ENCODE data around the gene ENDOG.
A peak's percentile ranks its signal among the peaks of the same experiment; 100 is the strongest.
"Not testable (repeated sequence)": the region's sequence is repeated elsewhere in the genome, so short reads cannot be mapped to it uniquely, and the experiment has no call there.

ENDOG gene

DNA sequence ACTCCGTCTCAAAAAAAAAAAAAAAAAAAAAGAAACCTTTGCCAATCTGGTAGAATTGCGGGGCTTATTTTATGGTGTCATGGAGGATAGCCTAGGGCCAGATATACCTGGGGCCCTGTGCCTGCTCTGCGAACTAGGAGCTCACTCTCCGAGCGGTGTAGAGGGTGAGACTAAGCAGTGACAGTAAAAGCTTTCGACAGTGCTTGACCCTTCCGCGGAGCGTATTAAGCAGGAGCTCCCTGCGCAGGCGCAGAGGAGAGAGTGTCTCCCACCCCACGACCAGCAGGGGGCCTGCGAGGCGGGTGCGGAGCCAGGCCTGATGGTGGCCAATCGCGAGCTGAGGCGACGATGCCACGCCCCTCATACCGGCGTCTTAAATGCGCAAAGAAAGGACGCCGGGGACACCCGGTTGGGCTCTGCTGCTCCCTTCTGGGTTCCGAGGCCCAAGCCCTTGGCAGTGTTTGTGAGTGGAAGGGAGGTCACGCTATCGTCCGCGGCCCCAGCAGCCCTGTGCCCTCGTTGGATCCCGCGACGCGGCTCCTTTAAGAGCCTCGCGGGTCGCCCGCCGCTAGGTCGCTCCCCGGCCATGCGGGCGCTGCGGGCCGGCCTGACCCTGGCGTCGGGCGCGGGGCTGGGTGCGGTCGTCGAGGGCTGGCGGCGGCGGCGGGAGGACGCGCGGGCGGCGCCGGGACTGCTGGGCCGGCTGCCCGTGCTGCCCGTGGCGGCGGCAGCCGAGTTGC, at the start of gene ENDOG:
TSS of gene ENDOG (plus strand) at position 402 of the 740 bp plus-strand sequence. CDS start at position 587, 185 bp downstream.
- DNase-seq (ENCODE audit: low spot score) = peak; percentile 99

DNA sequence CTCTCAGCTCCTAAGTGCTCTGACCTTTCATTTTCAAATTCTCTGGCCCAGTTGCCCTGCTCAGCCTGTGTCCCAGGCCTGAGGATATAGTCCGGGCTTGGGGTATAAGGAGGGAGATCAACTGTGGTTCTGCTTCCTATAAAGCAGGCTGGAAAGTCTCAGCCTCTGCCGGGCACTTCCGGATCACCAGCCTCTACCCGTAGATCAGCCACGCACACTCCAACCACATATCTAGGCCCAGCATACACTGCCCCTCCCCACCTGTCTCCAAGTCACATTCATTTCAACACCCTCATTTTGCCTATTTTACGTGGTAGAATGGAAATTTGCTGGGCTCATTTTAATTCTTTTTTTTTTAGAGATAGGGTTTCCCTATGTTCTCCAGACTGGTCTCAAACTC, 49.7 kb upstream of the ENDOG start:
- DNase-seq (ENCODE audit: low spot score) = no peak

DNA sequence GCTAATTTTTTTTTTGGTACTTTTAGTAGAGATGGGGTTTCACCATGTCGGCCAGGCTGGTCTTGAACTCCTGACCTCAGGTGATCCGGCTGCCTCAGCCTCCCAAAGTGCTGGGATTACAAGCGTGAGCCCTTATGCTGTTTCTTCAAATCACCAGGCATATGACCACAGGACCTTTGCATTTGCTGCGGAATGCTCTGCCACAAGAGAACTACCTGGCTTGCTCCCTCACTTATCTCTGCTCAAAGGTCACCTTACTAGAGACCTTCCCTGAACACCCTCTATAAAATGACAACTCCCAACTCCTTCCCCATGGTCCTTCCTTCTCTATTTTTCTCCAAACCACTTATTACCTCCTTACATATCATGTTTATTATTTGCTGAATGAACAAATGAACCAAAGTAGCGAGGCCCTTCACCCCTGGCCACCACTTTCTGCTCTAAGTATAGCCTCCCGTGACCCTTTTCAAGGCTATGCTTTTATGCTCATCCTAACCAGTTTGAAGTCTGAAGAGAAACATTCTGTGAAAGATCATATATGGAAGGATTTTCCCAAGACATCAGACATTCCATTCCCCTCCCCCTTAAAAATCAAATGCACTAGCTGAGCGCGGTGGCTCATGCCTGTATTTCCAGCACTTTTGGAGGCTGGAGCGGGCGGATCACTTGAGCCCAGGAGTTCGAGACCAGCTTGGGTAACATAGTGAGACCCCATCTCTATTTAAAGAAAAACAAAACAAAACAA, 47.8 kb upstream of the ENDOG start:
- DNase-seq (ENCODE audit: low spot score) = no peak

DNA sequence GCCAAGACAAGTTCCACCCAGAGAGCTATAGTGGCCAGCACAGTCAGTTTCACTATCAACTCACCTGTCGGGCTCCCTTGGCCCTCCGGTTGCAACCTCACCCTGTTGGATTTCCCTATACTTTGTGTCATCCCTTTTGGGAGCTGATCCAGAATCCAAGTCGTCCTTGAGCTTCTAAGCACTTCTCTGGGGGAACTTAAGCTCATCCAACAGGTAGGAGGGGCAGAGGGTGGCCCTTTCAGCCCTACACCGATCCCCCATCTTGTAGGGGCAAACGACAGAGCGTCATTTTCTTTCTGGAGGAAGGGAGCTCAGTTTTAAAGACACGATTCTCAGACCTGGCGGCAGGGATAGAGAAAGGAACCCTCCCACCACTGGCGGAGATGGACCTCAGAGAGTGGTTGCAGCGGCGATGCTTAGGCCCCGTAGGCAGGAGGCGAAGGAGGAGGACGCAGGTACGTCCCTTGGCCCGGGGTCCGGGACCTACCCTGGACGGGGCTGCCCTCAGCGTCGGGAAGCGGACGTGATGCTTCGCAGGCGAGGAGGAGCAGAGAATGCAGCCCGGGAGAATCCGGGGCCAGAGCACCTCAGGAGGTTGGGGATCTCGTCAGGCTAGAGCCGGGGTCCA, 47.1 kb upstream of the ENDOG start:
- DNase-seq (ENCODE audit: low spot score) = peak; percentile 45

DNA sequence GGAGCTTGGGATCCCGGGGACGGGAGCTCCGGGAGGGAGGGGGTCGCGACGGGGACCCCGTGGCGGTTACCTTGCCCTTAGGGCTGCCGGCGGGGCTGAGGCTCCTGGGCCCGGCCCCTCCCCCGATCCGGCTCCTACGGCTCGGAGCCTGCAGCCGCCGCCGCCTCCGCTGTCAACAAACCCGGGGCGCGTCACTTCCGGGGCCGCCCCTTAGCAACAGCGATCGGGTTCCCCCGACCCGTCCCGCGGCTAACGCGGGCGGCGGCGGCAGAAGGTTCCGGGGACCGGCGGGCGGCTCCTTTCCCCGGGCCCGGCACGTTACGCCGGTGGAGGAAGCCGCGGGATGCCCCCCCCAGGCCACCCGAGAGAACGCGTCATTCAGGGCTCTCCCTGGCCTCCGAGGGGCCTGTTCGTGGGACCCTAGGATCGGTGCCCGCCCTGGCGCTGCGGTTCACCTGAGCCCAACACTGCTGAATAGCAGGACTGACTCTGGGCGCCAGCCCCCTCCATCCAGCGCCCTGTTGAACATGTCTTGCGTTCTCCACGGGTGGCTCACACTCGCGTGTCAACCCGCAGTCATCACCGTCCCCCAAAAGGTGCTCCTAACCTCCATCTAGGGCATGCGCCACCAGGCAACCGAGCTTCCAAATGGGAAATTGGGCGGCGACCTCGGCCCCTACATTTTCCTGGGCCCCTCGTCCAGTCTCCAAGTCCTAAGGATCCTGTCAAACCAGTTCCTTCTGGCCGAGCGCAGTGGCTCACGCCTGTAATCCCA, 46.4 kb upstream of the ENDOG start, which contains the start of gene ZER1:
TSS of gene ZER1 (minus strand) at position 183 of the 775 bp plus-strand sequence. CDS start 16,362 bp downstream, outside the sequence.
- DNase-seq (ENCODE audit: low spot score) = peak; percentile 98

DNA sequence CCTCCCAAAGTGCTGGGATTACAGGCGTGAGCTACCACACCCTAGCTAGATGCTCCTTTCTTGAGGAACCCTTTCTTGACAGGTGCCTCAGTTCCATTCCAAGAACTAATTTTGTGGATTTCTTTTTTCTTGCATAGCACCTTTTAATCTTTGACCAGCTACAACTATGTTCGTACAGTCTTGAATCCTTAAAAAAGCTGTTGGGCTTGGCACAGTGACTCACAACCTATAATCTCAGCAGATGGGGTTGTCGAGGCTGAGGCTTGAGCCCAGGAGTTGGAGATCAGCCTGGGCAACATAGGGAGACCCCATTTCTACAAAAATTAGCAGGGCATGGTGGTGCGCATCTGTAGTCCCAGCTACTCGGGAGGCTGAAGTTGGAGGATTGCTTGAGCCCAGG, 45.3 kb upstream of the ENDOG start:
- no peak for DNase-seq (ENCODE audit: low spot score)

DNA sequence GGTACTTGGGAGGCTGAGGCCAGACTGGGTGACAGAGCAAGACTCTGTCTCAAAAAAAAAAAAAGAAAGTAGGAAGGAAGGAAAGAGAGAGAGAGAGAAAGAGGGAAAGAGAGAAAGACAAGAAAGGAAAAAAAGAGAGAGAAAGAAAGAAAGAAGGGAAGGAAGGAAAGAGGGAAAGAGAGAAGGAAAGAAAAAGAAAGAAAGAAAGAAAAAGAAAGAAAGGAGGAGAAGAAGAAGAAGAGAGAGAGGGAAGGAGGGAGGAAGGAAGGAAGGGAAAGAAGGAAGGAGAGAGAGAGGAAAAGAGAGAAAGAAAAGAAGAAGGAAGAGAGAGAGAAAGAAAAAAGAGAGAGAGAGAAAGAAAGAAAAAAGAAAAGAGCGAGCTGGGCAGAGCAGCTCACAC, 43.5 kb upstream of the ENDOG start:
- no peak for DNase-seq (ENCODE audit: low spot score)

DNA sequence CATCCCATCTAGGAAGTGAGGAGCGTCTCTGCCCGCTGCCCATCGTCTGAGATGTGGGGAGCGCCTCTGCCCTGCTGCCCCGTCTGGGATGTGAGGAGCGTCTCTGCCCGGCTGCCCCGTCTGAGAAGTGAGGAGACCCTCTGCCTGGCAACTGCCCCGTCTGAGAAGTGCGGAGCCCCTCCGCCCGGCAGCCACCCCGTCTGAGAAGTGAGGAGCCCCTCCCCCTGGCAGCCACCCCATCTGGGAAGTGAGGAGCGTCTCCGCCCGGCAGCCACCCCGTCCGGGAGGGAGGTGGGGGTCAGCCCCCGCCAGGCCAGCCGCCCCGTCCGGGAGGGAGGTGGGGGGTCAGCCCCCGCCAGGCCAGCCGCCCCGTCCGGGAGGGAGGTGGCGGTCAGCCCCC, 38.2 kb upstream of the ENDOG start:
- DNase-seq (ENCODE audit: low spot score) = not testable (repeated sequence)

DNA sequence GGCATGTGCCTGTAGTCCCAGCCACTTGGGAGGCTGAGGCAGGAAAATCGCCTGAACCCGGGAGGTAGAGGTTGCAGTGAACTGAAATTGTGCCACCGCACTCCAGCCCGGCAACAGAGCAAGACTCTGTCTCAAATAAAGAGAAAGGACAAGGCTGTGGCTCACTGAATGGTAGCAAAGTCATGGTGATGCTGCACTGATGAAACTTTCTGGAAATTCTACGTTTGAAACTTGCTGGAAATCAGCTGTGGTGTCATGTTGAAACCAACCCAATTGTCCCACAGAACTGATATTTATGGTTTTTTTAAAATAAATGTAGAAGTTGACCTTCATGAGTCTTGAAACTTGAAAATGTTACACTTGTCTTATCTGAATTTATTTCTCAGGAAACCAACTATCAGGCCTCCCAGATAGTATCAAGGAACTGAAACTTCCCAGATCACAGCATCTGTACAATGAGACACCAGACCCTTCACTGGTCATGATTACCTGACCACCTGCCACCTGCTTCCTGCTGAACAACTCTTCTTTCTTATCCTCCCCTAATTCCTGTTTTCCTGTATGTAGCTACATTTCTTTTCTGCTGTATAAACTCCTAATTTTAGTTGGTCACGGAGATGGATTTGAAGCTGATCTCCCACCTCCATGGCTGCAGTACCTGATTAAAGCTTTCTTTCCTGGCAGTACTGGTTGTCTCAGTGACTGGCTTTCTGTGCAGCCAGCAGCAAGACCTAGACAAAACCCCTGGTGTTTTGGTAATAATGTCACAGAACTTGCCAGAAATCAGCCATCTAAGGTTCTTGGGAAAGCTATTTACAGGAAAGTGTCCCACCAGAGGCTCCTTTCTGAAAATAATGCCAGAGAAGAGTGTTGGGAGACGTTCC, 36.9 kb upstream of the ENDOG start:
- DNase-seq (ENCODE audit: low spot score) = no peak

DNA sequence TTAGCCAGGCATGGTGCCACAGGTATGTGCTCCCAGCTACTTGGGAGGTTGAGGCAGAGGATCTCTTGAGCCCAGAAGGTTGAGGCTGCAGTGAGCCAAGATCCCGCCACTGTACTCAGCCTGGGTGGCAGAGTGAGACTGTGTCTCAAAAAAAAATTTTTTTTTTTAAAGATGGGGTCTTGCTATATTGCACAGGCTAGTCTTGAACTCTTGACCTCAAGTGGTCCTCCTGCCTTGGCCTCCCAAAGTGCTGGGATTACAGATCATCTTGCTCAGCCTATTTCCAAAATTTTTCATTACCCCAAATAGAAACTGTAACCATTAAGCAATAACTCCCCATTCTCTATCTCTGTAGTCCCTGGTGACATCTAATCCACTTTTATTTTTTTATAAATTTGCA, 35.6 kb upstream of the ENDOG start:
- DNase-seq (ENCODE audit: low spot score) = no peak

DNA sequence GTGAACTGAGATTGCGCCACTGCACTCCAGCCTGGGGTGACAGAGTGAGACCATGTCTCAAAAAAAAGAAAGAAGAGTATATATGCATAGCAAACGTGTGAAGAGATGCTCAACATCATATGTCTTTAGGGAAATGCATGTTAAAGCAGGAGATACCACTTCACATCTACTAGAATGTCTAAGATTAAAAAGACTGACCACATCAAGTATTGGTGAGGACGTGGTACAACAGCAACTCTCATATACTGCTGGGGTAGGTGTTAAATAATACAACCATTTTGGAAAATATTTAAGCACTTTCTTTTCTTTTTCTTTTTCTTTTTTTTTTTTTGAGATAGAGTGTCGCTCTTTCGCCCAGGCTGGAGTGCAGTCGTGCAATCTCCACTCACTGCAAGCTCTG, 32.9 kb upstream of the ENDOG start:
- no peak for DNase-seq (ENCODE audit: low spot score)

DNA sequence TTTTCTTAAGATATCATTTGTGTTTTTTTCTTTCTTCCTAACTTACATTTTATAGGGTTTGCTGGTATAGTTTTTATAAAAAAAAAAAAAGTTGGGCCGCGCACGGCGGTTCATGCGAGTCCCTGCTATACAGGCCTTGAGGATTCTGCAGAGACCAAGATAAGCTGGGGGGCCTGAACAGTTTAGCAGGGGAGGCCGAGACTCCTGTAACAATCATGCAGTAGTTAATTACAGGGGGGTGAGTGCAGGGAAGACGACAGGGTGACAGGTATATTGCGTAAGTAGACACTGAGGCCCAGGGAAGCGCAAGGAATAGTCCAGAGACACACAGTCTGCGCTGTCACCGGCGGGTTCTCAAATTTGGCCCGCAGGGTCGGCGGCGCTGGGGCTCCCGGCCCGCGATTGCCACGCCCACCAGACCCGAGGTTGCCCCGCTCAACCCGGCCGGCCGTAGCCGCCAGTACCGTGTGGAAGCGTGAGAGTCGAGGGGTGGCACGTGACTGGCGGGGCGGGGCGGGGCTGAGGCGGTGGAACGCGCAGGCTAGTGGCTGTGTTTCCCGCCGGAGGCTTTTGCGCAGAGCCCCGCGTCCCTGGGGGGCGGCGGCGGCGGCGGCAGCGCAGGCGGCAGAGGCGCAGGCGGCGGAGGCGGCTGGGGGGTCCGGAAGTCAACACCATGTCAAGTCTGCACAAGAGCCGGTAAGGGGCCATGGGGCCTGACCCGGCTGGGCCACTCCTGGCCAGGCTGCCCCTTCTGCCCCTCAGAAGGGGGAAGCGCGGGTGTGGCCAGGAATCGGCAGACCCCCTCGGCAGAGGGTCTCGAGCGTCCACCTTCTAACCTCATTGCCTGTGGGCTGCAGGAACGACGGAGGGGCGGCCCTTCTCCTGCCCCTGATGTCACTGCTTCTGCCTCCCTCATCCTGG, 31.4 kb upstream of the ENDOG start, which contains the start of gene TBC1D13:
TSS of gene TBC1D13 (plus strand) at position 573 of the 921 bp plus-strand sequence. CDS start at position 674, 101 bp downstream.
- DNase-seq (ENCODE audit: low spot score) = peak; percentile 92

DNA sequence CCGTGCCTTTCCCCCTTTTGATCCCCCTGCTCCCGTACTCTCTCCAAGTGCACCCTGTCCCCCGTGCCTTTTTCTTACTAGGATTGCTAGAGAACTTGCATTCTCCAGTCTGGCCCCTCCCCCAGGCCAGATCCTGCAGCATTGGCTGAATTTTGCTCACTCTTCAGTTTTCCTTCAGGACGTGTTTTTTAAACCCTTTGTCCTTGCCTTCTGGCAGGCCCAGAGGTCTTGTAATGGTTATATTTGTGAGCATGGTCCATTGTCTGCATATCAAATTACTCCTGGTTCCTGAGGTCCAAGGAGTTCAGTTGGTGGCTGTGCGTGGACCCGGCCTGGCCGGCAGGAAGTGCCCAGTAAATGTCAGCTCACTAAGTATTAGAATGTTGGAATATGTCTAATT, 30.6 kb upstream of the ENDOG start:
- DNase-seq (ENCODE audit: low spot score) = peak; percentile 31

DNA sequence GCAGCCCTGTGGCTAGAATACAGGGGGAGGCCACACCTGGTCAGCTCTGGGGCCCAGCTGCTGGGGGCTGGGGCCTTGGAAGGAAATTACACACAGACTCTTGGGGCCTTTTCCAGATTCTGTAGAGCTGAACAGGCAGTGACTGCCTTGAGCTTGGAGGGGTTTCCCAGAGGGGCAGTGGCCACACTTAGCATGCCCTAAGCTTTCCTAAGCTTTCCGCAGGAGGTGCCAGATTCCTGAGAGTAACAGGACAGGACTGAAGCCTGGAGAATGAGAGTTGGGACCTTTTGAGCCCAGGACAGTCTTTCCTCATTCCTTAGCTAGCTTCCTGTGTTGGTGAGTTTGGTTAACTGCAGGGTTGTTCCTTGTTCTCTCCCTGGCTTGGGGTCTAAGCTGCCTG, 29.9 kb upstream of the ENDOG start:
- DNase-seq (ENCODE audit: low spot score) = no peak

DNA sequence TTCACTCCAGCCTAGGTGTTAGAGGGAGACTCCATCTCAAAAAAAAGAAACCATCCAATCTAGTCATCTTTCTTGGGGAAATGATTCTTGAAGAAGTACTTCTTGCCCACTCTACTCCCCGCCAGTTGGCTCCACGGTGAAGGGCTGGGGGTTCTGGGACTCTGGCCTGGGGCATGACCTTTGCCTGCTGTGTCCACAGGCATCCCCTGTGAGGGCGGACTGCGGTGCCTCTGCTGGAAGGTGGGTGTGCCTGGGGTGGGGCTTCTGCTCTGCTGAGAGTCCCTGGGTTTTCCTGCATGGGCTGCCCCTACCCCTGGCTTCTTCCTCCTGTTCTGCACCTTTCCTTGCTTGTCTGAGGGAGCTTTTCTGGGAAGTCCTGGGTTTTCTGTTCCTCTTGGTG, 27.8 kb upstream of the ENDOG start:
- DNase-seq (ENCODE audit: low spot score) = no peak

DNA sequence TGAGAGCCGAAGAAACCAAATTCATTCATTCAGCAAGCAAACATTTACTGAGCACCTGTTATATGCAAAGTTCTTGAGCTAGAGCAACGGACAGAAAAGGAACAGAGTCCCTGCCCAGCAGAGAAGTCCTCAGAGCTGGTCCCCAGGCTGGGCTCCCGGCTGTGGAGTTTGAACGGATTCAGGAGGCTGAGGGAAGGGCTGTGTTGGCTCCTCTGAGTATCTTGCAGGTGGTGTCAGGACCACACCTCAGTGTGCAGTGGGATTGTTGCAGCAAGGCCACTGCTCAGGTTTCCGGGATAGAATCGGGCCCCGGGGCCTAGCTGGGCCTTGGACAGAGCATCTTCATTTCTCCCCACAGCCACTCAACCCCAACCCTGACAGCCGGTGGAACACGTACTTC, 26.2 kb upstream of the ENDOG start:
- DNase-seq (ENCODE audit: low spot score) = no peak

DNA sequence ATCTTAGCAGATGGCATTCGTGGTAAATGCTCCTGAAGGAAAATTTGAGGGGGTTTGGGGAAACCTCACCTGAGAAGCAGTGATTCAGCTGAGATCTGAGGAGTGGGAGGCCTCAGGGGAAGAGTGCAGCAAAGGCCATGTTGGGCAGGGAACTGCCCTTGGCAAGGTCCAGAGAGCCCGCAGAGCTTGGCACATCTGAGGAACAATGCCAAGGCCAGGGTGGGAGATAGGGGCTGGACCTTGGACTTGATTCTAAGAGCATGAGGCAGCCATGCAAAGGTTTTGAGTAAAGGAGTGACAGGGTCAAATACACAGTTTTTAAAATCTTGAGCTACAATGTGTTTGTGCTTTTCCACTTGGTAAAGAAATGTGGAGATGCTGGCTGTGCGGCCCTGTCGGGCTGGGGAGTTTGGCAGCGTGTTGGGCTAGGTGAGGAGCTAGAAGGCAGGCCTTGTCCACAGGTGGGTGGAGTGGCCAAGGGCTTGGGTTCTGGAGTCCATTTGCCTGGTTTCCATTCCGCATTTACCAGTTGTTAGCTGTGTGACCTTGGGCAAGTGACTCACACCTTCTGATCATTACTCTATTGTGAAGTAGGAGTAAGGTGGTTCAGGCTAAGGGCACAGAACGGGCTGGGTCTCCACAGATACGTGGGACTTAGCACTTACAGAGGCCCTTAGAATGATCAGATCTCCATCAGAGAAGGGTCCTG, 25.2 kb upstream of the ENDOG start:
- DNase-seq (ENCODE audit: low spot score) = no peak

DNA sequence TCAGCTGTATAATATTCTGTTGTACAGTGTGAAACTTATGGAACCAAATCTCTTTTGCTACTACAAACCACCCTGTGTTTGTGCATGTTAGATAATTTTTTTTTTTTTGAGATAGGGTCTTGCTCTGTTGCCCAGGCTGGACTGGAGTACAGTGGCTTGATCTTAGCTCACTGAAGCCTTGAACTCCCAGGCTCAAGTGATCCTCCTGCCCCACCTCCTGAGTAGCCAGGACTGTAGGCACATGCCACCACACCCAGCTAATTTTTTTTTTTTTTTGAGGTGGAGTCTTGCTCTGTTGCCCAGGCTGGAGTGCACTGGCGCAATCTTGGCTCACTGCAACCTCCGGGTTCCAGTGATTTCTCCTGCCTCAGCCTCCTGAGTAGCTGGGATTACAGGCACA, 23.3 kb upstream of the ENDOG start:
- DNase-seq (ENCODE audit: low spot score) = not testable (repeated sequence)

DNA sequence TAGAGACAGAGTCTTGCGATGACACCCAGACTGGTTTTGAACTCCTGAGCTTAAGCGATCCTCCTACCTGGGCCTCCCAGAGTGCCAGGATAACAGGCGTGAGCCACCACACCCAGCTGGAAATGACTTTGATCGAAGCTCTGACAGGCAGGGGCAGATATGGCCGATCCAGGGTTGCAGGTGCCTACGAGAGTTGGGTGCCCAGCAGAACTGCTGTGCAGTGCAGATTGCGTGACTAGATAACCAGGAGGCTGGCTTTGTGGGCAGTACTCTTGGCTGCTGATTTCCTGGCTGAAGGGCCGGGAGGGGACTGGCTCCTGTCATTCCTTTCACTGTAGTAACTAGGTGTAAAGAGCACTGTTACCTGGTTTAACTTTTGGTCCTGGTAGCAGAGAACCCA, 19.4 kb upstream of the ENDOG start:
- DNase-seq (ENCODE audit: low spot score) = no peak

Measured in hepatic stellate cell (primary cell).